NCI-H748 (cell line): ENCODE data around the gene TMEM164.
"Not testable (repeated sequence)": the region's sequence is repeated elsewhere in the genome, so short reads cannot be mapped to it uniquely, and the experiment has no call there.

ENCODE experiments used
- DNase-seq: peaks from one replicate; lab custom pipeline; 2025; ENCODE audit not compliant: unreplicated experiment; lab: John Stamatoyannopoulos, UW

Gene TMEM164

GRCh38 chrX:110002300-110003166, at the start of gene TMEM164:
Gene TMEM164, plus strand, starts transcription at chrX:110003114. Its CDS starts 661 bp downstream, at chrX:110003775.
- DNase-seq, result peak; percentile 91

- no peak for DNase-seq
Observed at GRCh38 chrX:109954333-109954732, 48.6 kb upstream of the TMEM164 start.

- DNase-seq, result no peak
Observed at GRCh38 chrX:109954955-109955354, 48.0 kb upstream of the TMEM164 start.

GRCh38 chrX:109958266-109958665, 44.6 kb upstream of the TMEM164 start:
- no peak for DNase-seq

- DNase-seq, result no peak
Observed at GRCh38 chrX:109959356-109959871, 43.5 kb upstream of the TMEM164 start.

- no peak for DNase-seq
Observed at GRCh38 chrX:109964390-109964789, 38.5 kb upstream of the TMEM164 start.

- DNase-seq, result no peak
Observed at GRCh38 chrX:109966246-109966645, 36.7 kb upstream of the TMEM164 start.

- DNase-seq, result no peak
Observed at GRCh38 chrX:109967156-109967555, 35.8 kb upstream of the TMEM164 start.

GRCh38 chrX:109970841-109971240, 32.1 kb upstream of the TMEM164 start:
- not testable (repeated sequence) for DNase-seq

GRCh38 chrX:109974906-109975655, 27.8 kb upstream of the TMEM164 start:
- no peak for DNase-seq

GRCh38 chrX:109985210-109985609, 17.7 kb upstream of the TMEM164 start:
- not testable (repeated sequence) for DNase-seq

- no peak for DNase-seq
Observed at GRCh38 chrX:109987884-109988283, 15.0 kb upstream of the TMEM164 start.

GRCh38 chrX:109990582-109991276, 12.2 kb upstream of the TMEM164 start:
- DNase-seq, result no peak

- no peak for DNase-seq
Observed at GRCh38 chrX:109992203-109992602, 10.7 kb upstream of the TMEM164 start.

GRCh38 chrX:109995155-109995554, 7.8 kb upstream of the TMEM164 start:
- no peak for DNase-seq

- DNase-seq, result no peak
Observed at GRCh38 chrX:109997786-109998452, 5.0 kb upstream of the TMEM164 start.

- no peak for DNase-seq
Observed at GRCh38 chrX:110000000-110000399, 2.9 kb upstream of the TMEM164 start.

- DNase-seq, result no peak
Observed at GRCh38 chrX:110000847-110001713, 1.8 kb upstream of the TMEM164 start.

- peak; percentile 24 for DNase-seq
Observed at GRCh38 chrX:110001740-110002299, 1.1 kb upstream of the TMEM164 start.
